ENCODE data around the gene PCYT2. TPM values are rescaled to one million over a fixed set of nuclear protein-coding genes. Genes with fewer than 3 reads are reported as not detected.
A peak's percentile ranks its signal among the peaks of the same experiment; 100 is the strongest.

PCYT2 gene
- total RNA-seq, 1 donor from 2014 or later = 6.8 TPM

- DNase-seq (ENCODE audit: low spot score) = no peak
- H3K36me3 Mint-ChIP-seq = no peaks in the 10 kb centered on the region
- H3F3A ChIP-seq (ENCODE audit: low read depth) = no peaks in the 10 kb centered on the region
- H3K4me3 Mint-ChIP-seq = no peak overlapping the region
- no peaks in the 10 kb centered on the region for H3K9me3 Mint-ChIP-seq
- no peak overlapping the region for H3K27ac Mint-ChIP-seq
- H3K4me1 ChIP-seq = no peaks in the 10 kb centered on the region
- no peaks in the 10 kb centered on the region for H4K20me1 ChIP-seq (ENCODE audit: low read depth)
- H3K36me3 ChIP-seq = no peaks in the 10 kb centered on the region
- H3K27ac ChIP-seq = no peak overlapping the region
- no peak overlapping the region for H3K9ac ChIP-seq
- no peaks in the 10 kb centered on the region for H3K79me2 ChIP-seq (ENCODE audit: low read depth)
- no peaks in the 10 kb centered on the region for H3K9me3 ChIP-seq (ENCODE audit: low read depth)
- peaks cover 10% of the 10 kb centered on the region for H3K27me3 Mint-ChIP-seq (ENCODE audit: insufficient read depth, low read depth)
- TF ChIP-seq CTCF (IDR thresholded peaks at IDR 0.05) = no peak
- no peak for TF ChIP-seq EZH2phosphoT487 (IDR thresholded peaks at IDR 0.05)
- no peak for TF ChIP-seq EZH2 (IDR thresholded peaks at IDR 0.05)
- H3K4me1 Mint-ChIP-seq = peaks cover 12% of the 10 kb centered on the region
- no peak overlapping the region for H2AFZ ChIP-seq (replicated peaks)
- H3K4me3 ChIP-seq = no peak overlapping the region
- no peak overlapping the region for H3K4me2 ChIP-seq
- peaks cover 24% of the 10 kb centered on the region for H3K27me3 ChIP-seq
Measured at GRCh38 chr17:81952792-81953228, 41.6 kb upstream of the PCYT2 start.

GRCh38 chr17:81951785-81952684 is 40.8 kb upstream of the PCYT2 start:
- Histone ChIP-seq H3K9me3 (ENCODE audit: low read depth) (no peaks in the 10 kb centered on the region), H3K4me3 (no peak overlapping the region), H3K36me3 (no peaks in the 10 kb centered on the region), H2AFZ (replicated peaks) (no peak overlapping the region), H3K27me3 (peaks cover 16% of the 10 kb centered on the region), H3F3A (ENCODE audit: low read depth) (no peaks in the 10 kb centered on the region), H4K20me1 (ENCODE audit: low read depth) (no peaks in the 10 kb centered on the region), H3K4me2 (no peak overlapping the region), H3K4me1 (no peaks in the 10 kb centered on the region), H3K79me2 (ENCODE audit: low read depth) (no peaks in the 10 kb centered on the region), H3K9ac (no peak overlapping the region), H3K27ac (no peak overlapping the region)
- Mint-ChIP-seq H3K36me3 (no peaks in the 10 kb centered on the region), H3K27me3 (ENCODE audit: insufficient read depth, low read depth) (peaks cover 9% of the 10 kb centered on the region), H3K4me1 (peaks cover 8% of the 10 kb centered on the region), H3K9me3 (no peaks in the 10 kb centered on the region), H3K27ac (no peak overlapping the region), H3K4me3 (no peak overlapping the region)
- DNase-seq (ENCODE audit: low spot score) = no peak
- TF ChIP-seq EZH2phosphoT487 (IDR thresholded peaks at IDR 0.05) (no peak), EZH2 (IDR thresholded peaks at IDR 0.05) (no peak), CTCF (IDR thresholded peaks at IDR 0.05) (no peak)

GRCh38 chr17:81950501-81950900 is 39.3 kb upstream of the PCYT2 start:
- Mint-ChIP-seq H3K36me3 (no peaks in the 10 kb centered on the region), H3K27ac (peak overlapping the region; percentile 74), H3K9me3 (no peaks in the 10 kb centered on the region), H3K4me1 (peaks cover 6% of the 10 kb centered on the region), H3K4me3 (no peak overlapping the region), H3K27me3 (ENCODE audit: insufficient read depth, low read depth) (peaks cover 8% of the 10 kb centered on the region)
- DNase-seq (ENCODE audit: low spot score) = no peak
- Histone ChIP-seq H3F3A (ENCODE audit: low read depth) (no peaks in the 10 kb centered on the region), H4K20me1 (ENCODE audit: low read depth) (no peaks in the 10 kb centered on the region), H3K9ac (no peak overlapping the region), H2AFZ (replicated peaks) (no peak overlapping the region), H3K79me2 (ENCODE audit: low read depth) (no peaks in the 10 kb centered on the region), H3K36me3 (no peaks in the 10 kb centered on the region), H3K27ac (no peak overlapping the region), H3K4me3 (no peak overlapping the region), H3K4me2 (no peak overlapping the region), H3K4me1 (no peaks in the 10 kb centered on the region), H3K27me3 (peaks cover 4% of the 10 kb centered on the region), H3K9me3 (ENCODE audit: low read depth) (no peaks in the 10 kb centered on the region)
- TF ChIP-seq EZH2phosphoT487 (IDR thresholded peaks at IDR 0.05) (no peak), EZH2 (IDR thresholded peaks at IDR 0.05) (no peak), CTCF (IDR thresholded peaks at IDR 0.05) (no peak)

All from neural progenitor cell (in vitro differentiated cells).